ENCODE measurements around the gene GPSM1.
A peak's percentile ranks its signal among the peaks of the same experiment; 100 is the strongest.

Gene GPSM1

GRCh38 chr9:136372561-136373299 is 45.4 kb downstream of the GPSM1 start:
- H3K27me3 ChIP-seq (ENCODE audit: insufficient read depth, poor library complexity, severe bottlenecking) = no peaks in the 10 kb centered on the region
- peak overlapping the region; percentile 76 for H3K4me3 ChIP-seq (replicated peaks; ENCODE audit: insufficient read depth, low read length)
- peak; percentile 13 for TF ChIP-seq REST (IDR thresholded peaks at IDR 0.05; ENCODE audit: insufficient replicate concordance, low read depth)
- no peak for TF ChIP-seq GABPA (IDR thresholded peaks at IDR 0.05; ENCODE audit: low read depth)
- TF ChIP-seq SPI1 (IDR thresholded peaks at IDR 0.05; ENCODE audit: borderline replicate concordance, low read depth) = peak; percentile 96
- TF ChIP-seq POLR2AphosphoS5 (IDR thresholded peaks at IDR 0.05; ENCODE audit: low read depth) = peak; percentile 75
- no peak for TF ChIP-seq CTCF (IDR thresholded peaks at IDR 0.05; ENCODE audit: insufficient read depth, low read length)
- H3K27ac ChIP-seq (replicated peaks) = peak overlapping the region; percentile 91
- peak; percentile 88 to 93 for DNase-seq (ENCODE audit: low read depth in 1 of 2, low spot score in 1 of 2)

GRCh38 chr9:136373300-136374182 is 46.2 kb downstream of the GPSM1 start, which contains the start of gene CARD9:
Gene CARD9, minus strand, starts transcription at chr9:136373669. Its CDS starts 1,591 bp downstream, at chr9:136372078.
- Histone ChIP-seq H3K27me3 (ENCODE audit: insufficient read depth, poor library complexity, severe bottlenecking) (no peaks in the 10 kb centered on the region), H3K27ac (replicated peaks) (peak within 1 kb of the TSS; percentile 91), H3K4me3 (replicated peaks; ENCODE audit: insufficient read depth, low read length) (peak within 1 kb of the TSS; percentile 76)
- no peak for TF ChIP-seq GABPA (IDR thresholded peaks at IDR 0.05; ENCODE audit: low read depth)
- peak; percentile 37; the same call in 1 of the 2 replicates for TF ChIP-seq POLR2AphosphoS5 (IDR thresholded peaks at IDR 0.05; ENCODE audit: low read depth)
- TF ChIP-seq SPI1 (IDR thresholded peaks at IDR 0.05; ENCODE audit: borderline replicate concordance, low read depth) = peak; percentile 45; the same call in 1 of the 2 replicates
- no peak for TF ChIP-seq REST (IDR thresholded peaks at IDR 0.05; ENCODE audit: insufficient replicate concordance, low read depth)
- TF ChIP-seq CTCF (IDR thresholded peaks at IDR 0.05; ENCODE audit: insufficient read depth, low read length) = no peak
- peak; percentile 84 to 90 for DNase-seq (ENCODE audit: low read depth in 1 of 2, low spot score in 1 of 2)

GRCh38 chr9:136374183-136374575 is 46.8 kb downstream of the GPSM1 start:
- TF ChIP-seq POLR2AphosphoS5 (IDR thresholded peaks at IDR 0.05; ENCODE audit: low read depth) (no peak), GABPA (IDR thresholded peaks at IDR 0.05; ENCODE audit: low read depth) (no peak), SPI1 (IDR thresholded peaks at IDR 0.05; ENCODE audit: borderline replicate concordance, low read depth) (no peak), REST (IDR thresholded peaks at IDR 0.05; ENCODE audit: insufficient replicate concordance, low read depth) (no peak), CTCF (IDR thresholded peaks at IDR 0.05; ENCODE audit: insufficient read depth, low read length) (no peak)

More at GRCh38 chr9:136374183-136374575, 46.8 kb downstream of the GPSM1 start:
- no peak for DNase-seq (ENCODE audit: low read depth in 1 of 2, low spot score in 1 of 2)
- Histone ChIP-seq H3K4me3 (replicated peaks; ENCODE audit: insufficient read depth, low read length) (no peak overlapping the region; the same call in 1 of the 2 replicates), H3K27ac (replicated peaks) (peak overlapping the region; percentile 91), H3K27me3 (ENCODE audit: insufficient read depth, poor library complexity, severe bottlenecking) (no peaks in the 10 kb centered on the region)

Data from HL-60 (cell line).